Measurements from ENCODE around the gene GGACT. TPM values are rescaled to one million over a fixed set of nuclear protein-coding genes. Genes with fewer than 3 reads are reported as not detected.

The GGACT gene
- total RNA-seq, 1 experiment from 2014 or later = 2.5 TPM

- no peaks in the 10 kb centered on the region for H3K36me3 ChIP-seq (ENCODE audit: control insufficient read depth, insufficient read depth, low read length)
- DNase-seq (ENCODE audit: low read depth, low spot score) = no peak
- no TSS peak for BruUV-seq (replicated peaks)
- no peaks in the 10 kb centered on the region for H3K27me3 ChIP-seq (ENCODE audit: control insufficient read depth, insufficient read depth, low read length)
- H3K27ac ChIP-seq (ENCODE audit: low read length) = no peak overlapping the region
- H3K4me3 ChIP-seq (ENCODE audit: low read depth in 2 of 2, low read length in 2 of 2) = no peak overlapping the region
- H3K4me1 ChIP-seq (ENCODE audit: control insufficient read depth, insufficient read depth, low read length) = no peaks in the 10 kb centered on the region
- in situ Hi-C loops (cut with HindIII; ENCODE audit: low pct_unique_long_range_greater_than_20kb, low sequenced_read_pairs) = no loop called here
- no peaks in the 10 kb centered on the region for H3K9me3 ChIP-seq (ENCODE audit: control insufficient read depth, insufficient read depth, low read depth, low read length)
- no peak for TF ChIP-seq TCF7L2 (IDR thresholded peaks at IDR 0.05; ENCODE audit: low read depth, low read length)
- TF ChIP-seq POLR2AphosphoS5 (IDR thresholded peaks at IDR 0.05; ENCODE audit: low read depth, low read length) = no peak
- TF ChIP-seq SIN3A (IDR thresholded peaks at IDR 0.05; ENCODE audit: borderline replicate concordance, insufficient read depth, low read depth, low read length) = no peak
- TF ChIP-seq, protein P1, sequence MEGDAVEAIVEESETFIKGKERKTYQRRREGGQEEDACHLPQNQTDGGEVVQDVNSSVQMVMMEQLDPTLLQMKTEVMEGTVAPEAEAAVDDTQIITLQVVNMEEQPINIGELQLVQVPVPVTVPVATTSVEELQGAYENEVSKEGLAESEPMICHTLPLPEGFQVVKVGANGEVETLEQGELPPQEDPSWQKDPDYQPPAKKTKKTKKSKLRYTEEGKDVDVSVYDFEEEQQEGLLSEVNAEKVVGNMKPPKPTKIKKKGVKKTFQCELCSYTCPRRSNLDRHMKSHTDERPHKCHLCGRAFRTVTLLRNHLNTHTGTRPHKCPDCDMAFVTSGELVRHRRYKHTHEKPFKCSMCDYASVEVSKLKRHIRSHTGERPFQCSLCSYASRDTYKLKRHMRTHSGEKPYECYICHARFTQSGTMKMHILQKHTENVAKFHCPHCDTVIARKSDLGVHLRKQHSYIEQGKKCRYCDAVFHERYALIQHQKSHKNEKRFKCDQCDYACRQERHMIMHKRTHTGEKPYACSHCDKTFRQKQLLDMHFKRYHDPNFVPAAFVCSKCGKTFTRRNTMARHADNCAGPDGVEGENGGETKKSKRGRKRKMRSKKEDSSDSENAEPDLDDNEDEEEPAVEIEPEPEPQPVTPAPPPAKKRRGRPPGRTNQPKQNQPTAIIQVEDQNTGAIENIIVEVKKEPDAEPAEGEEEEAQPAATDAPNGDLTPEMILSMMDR (IDR thresholded peaks at IDR 0.05) = peak; percentile 45
- ChIA-PET POLR2A (no interaction called here), CTCF (no interaction called here)
- intact Hi-C loops (cut with micrococcal nuclease; ENCODE audit: unreplicated experiment) = no loop called here
- ATAC-seq = no peak
These were observed 6.1 kb upstream of the GGACT start for GRCh38 chr13:100594731-100595130.

GRCh38 chr13:100594255-100594654 lies 5.7 kb upstream of the GGACT start:
- Histone ChIP-seq H3K4me3 (ENCODE audit: low read depth in 2 of 2, low read length in 2 of 2) (no peak overlapping the region), H3K9me3 (ENCODE audit: control insufficient read depth, insufficient read depth, low read depth, low read length) (no peaks in the 10 kb centered on the region), H3K27ac (ENCODE audit: low read length) (no peak overlapping the region), H3K4me1 (ENCODE audit: control insufficient read depth, insufficient read depth, low read length) (no peaks in the 10 kb centered on the region), H3K27me3 (ENCODE audit: control insufficient read depth, insufficient read depth, low read length) (no peaks in the 10 kb centered on the region), H3K36me3 (ENCODE audit: control insufficient read depth, insufficient read depth, low read length) (no peaks in the 10 kb centered on the region)
- POLR2A ChIA-PET = no interaction called here
- ATAC-seq = no peak
- no TSS peak for BruUV-seq (replicated peaks)
- CTCF ChIA-PET = no interaction called here
- in situ Hi-C loops (cut with HindIII; ENCODE audit: low pct_unique_long_range_greater_than_20kb, low sequenced_read_pairs) (no loop called here), intact Hi-C loops (cut with micrococcal nuclease; ENCODE audit: unreplicated experiment) (no loop called here)
- TF ChIP-seq POLR2AphosphoS5 (IDR thresholded peaks at IDR 0.05; ENCODE audit: low read depth, low read length) = no peak
- TF ChIP-seq, protein P2, sequence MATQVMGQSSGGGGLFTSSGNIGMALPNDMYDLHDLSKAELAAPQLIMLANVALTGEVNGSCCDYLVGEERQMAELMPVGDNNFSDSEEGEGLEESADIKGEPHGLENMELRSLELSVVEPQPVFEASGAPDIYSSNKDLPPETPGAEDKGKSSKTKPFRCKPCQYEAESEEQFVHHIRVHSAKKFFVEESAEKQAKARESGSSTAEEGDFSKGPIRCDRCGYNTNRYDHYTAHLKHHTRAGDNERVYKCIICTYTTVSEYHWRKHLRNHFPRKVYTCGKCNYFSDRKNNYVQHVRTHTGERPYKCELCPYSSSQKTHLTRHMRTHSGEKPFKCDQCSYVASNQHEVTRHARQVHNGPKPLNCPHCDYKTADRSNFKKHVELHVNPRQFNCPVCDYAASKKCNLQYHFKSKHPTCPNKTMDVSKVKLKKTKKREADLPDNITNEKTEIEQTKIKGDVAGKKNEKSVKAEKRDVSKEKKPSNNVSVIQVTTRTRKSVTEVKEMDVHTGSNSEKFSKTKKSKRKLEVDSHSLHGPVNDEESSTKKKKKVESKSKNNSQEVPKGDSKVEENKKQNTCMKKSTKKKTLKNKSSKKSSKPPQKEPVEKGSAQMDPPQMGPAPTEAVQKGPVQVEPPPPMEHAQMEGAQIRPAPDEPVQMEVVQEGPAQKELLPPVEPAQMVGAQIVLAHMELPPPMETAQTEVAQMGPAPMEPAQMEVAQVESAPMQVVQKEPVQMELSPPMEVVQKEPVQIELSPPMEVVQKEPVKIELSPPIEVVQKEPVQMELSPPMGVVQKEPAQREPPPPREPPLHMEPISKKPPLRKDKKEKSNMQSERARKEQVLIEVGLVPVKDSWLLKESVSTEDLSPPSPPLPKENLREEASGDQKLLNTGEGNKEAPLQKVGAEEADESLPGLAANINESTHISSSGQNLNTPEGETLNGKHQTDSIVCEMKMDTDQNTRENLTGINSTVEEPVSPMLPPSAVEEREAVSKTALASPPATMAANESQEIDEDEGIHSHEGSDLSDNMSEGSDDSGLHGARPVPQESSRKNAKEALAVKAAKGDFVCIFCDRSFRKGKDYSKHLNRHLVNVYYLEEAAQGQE (IDR thresholded peaks at IDR 0.05; ENCODE audit: insufficient read depth in 1 of 2, low read depth in 2 of 2, low read length in 1 of 2) = no peak
- TF ChIP-seq TCF7L2 (IDR thresholded peaks at IDR 0.05; ENCODE audit: low read depth, low read length) = no peak
- TF ChIP-seq, protein P1 (IDR thresholded peaks at IDR 0.05) = no peak
- TF ChIP-seq SIN3A (IDR thresholded peaks at IDR 0.05; ENCODE audit: borderline replicate concordance, insufficient read depth, low read depth, low read length) = no peak
- DNase-seq (ENCODE audit: low read depth, low spot score) = no peak

Data from Panc1 (cell line).